Activated gamma-delta T cell treated with anti-CD3 and anti-CD28 coated beads, Interleukin-2, amount 50 U/mL, for 16 hours (primary cell): ENCODE data around the gene MAST4.

Experiments used
- DNase-seq: peaks from one replicate; pipeline ENCODE4 v3.0.0-alpha.2; 2020; ENCODE audit warnings: low read depth

Gene MAST4

DNA sequence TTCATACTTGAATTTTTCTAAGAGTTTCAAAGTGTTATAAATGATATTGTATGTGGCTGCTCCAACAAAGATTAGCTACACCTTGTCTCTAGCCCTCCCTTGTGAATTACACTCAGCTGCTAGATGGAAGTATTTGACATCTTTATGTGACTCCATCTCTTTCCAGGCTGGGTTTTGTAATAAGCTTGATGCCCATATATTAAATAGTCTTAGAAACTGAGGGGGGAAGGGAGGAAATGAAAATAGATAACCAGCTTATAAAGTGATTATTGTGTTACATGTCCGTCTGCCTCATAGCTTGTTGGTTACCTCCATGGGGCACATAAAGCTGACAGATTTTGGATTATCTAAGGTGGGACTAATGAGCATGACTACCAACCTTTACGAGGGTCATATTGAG is 537.0 kb downstream of the MAST4 start:
- no peak for DNase-seq

GRCh38 chr5:67133776-67134175 is 537.6 kb downstream of the MAST4 start:
- no peak for DNase-seq

- no peak for DNase-seq
Observed at GRCh38 chr5:67135381-67135984, 539.3 kb downstream of the MAST4 start.

GRCh38 chr5:67139030-67139429 is 542.8 kb downstream of the MAST4 start:
- no peak for DNase-seq

DNA sequence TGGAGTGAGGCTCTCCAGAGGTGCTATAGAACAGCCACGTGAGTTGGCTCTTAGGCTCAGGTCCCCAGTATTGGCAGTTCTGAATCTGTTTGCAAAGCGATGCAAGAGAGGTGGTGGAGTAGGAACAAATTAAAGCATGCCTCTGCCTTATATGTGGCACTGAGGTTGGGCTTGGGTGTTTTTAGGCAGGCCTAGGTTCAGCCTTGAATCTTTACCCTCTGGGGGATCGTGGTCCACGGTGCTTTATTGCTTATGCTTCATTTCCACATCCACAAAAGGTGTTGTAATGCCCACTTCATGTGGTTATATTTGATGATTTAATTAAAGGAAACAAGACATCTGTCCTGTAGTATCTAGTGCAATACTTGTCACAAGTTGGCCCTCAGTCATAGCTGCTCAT is 544.2 kb downstream of the MAST4 start:
- DNase-seq: no peak

GRCh38 chr5:67141644-67142043 is 545.5 kb downstream of the MAST4 start:
- no peak for DNase-seq

- no peak for DNase-seq
Observed at GRCh38 chr5:67142816-67143215, 546.6 kb downstream of the MAST4 start.

DNA sequence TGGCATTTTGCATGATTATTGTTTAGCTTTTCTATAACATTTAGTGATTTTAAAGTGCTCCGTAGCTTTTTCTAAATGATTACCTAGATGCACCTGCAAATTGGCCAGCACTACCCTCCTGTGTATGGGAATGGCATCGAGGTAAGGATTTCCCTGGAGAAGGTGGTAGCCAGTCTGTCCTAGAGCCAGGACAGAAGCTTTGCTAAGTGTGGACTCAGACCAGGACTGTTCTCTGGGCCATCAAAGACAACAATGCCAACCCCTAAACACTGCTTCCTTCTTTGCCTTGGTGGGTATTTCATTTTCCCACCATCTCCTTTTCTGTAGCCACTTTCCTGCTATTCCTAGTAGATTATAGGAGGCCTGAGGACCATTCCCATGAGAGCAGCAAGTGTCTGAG is 547.4 kb downstream of the MAST4 start:
- DNase-seq: no peak

GRCh38 chr5:67144183-67144639 is 548.0 kb downstream of the MAST4 start:
- no peak for DNase-seq

DNA sequence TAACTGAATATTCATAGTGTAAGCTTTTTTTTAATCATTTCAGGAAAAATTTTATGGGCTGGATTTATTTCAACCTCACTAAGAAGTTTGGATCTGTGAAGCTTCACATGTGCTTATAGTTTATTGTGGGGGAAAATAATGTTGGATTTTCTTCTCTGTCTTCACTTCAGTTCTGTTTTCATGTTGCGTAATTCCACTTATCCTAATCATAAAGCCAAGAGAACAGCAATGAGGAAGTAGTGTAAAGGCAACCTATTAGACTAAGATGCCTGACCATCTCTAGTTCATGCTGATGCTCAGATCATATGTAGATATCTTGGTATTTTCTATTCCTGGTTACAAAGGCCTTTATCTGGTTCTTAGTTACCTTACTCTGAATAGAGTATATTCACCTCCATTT is 550.4 kb downstream of the MAST4 start:
- no peak for DNase-seq

- DNase-seq: no peak
Observed at GRCh38 chr5:67146981-67147380, 550.8 kb downstream of the MAST4 start.

DNA sequence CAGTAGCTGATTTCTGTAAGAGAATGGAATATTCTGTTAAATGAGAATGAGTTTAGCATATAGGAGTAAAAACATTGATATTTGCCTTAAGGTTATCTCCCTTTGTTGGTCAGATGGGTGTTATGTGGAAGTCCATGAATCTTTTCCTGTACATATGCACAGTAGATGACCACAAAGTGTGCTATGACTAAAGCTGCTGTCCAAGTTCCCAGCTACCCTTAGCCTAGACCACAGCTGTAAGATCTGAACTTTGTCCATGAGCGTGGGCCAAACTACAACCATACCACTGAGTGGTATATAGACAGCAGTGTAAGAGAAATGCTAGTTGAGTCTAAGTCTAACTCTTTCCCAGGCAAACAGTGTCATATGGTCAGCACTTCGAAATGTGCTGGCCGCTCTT is 551.6 kb downstream of the MAST4 start:
- DNase-seq: no peak

DNA sequence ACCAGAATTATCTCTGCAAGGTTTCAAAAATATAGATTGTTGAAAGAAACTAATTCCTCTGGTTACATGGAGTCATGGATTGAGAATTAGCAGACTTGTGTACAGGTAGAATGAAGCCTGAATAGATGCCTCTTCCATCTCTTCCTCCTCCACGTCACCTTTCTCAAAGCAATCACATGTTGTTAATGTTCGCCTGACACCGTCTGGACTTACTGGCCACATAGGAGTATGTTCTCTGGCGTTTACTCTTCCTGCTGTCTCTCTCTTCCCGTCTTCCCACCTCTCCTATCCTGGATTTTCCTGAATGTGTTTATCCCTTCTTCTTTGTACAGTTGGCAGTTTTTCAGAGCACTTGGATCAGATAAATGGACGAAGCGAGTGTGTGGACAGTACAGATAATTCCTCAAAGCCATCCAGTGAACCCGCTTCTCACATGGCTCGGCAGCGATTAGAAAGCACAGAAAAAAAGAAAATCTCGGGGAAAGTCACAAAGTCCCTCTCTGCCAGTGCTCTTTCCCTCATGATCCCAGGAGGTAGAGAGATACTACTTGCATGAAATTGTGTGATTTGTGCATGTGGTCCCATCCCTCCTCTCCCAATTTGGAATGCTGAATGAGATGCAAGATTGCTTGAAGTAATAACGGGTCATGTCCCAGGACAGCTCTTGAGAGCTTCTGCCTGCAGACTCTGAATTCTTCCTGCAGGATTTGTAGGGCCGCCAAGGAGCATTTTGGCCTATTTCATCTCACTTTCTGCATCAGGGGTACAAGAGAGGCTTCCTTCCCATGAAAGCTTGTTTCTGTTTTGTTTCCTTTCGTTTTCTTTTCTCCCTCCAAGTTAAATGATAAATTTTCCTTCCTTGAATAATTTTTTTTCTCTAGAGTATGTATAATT is 553.1 kb downstream of the MAST4 start:
- DNase-seq: no peak

DNA sequence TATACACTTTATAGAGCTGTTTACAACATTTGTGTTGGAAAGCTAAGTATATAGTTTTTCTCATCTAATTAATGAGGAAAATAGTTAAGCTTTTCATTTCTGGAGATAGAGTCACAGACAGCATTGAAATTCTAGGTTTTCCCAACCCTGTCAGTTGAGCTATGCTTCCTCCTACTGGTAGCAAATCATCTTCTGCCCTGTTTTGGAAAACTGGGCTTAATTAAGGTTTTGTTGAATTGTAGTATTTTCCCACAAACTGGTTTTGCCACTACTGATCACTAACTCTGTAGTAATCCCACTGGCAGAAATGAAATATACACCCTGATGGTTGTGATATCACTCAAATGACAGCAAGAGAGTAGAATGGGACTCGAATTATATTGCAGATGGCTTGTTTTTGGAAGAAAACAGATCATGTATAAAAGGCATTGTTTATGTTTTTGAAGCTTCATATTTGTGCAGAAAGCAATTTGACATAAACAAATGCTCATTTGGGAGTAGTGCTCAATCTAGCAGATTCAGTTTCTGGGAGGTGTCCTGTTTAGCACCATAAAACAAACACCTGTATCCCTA is 553.8 kb downstream of the MAST4 start:
- no peak for DNase-seq

- DNase-seq: no peak
Observed at GRCh38 chr5:67152400-67152799, 556.2 kb downstream of the MAST4 start.

- no peak for DNase-seq
Observed at GRCh38 chr5:67153292-67153691, 557.1 kb downstream of the MAST4 start.

- no peak for DNase-seq
Observed at GRCh38 chr5:67154556-67155206, 558.5 kb downstream of the MAST4 start.

GRCh38 chr5:67156976-67157583 is 560.9 kb downstream of the MAST4 start:
- DNase-seq: peak; percentile 32

DNA sequence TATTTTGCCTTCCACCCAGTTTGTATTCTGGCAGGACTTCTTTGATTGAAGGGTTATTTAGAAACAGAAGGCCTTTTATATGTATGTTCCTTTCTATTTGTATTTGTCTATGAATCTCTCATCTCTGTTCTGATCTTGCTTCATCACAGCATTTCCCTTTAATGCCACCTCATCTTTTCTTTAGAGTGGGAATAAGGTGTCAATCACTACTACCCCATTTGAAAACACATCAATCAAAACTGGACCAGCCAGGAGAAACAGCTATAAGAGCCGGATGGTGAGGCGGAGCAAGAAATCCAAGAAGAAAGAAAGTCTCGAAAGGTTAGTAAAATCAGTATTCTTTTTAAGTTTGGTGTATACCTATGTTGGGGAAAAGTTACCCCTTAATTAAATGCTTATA is 564.1 kb downstream of the MAST4 start:
- DNase-seq: no peak

GRCh38 chr5:67160985-67161384 is 564.8 kb downstream of the MAST4 start:
- DNase-seq: no peak

GRCh38 chr5:67161767-67162166 is 565.6 kb downstream of the MAST4 start:
- no peak for DNase-seq

DNA sequence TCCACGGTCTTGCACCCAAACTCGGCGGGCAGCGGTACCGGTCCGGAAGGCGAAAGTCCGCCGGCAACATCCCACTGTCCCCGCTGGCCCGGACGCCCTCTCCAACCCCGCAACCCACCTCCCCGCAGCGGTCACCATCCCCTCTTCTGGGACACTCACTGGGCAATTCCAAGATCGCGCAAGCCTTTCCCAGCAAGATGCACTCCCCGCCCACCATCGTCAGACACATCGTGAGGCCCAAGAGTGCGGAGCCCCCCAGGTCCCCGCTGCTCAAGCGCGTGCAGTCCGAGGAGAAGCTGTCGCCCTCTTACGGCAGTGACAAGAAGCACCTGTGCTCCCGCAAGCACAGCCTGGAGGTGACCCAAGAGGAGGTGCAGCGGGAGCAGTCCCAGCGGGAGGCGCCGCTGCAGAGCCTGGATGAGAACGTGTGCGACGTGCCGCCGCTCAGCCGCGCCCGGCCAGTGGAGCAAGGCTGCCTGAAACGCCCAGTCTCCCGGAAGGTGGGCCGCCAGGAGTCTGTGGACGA is 567.1 kb downstream of the MAST4 start:
- no peak for DNase-seq
